H1 (cell line): ENCODE data around the gene NELL2. TPM values are rescaled to one million over a fixed set of nuclear protein-coding genes. Genes with fewer than 3 reads are reported as not detected.

Source experiments
- CTCF ChIA-PET: fragments of 300-600 bp; sonication (Branson Sonifier 250); formaldehyde crosslinking; loops from one replicate; lab custom pipeline; 2021; ENCODE audit not compliant: partially characterized antibody; lab: Charles Lee
- POLR2A ChIA-PET: fragments of 300-600 bp; sonication (Branson Sonifier 250); formaldehyde crosslinking; loops from one replicate; lab custom pipeline; 2021; ENCODE audit warnings: inconsistent platforms; ENCODE audit not compliant: partially characterized antibody; lab: Charles Lee
- DNase-seq, 2 experiments: peaks; one replicate each; pipeline versions ENCODE4 v3.0.0 to v3.0.0-alpha.2; 2010 to 2022; ENCODE audit warnings: low spot score in 2 of 2, low read depth in 1 of 2, mixed read lengths in 1 of 2
- FAIRE-seq: peaks from 2 replicates; lab custom pipeline; 2011; peaks lifted over from hg19 to GRCh38; lab: Jason Lieb, UNC
- H2AFZ ChIP-seq: 2 replicates; pipeline ENCODE4 v1.8.1; 2012; ENCODE audit warnings: low read length, inconsistent platforms
- H2AK5ac ChIP-seq: 2 replicates; pipeline ENCODE4 v1.6.1; 2013; ENCODE audit warnings: low read depth, low read length
- H2BK120ac ChIP-seq: replicated peaks from 2 replicates; pipeline ENCODE3; 2013; ENCODE audit warnings: low read depth, low read length, inconsistent platforms
- H2BK12ac ChIP-seq: 2 replicates; pipeline ENCODE4 v1.6.1; 2013; ENCODE audit warnings: low read depth, low read length
- H2BK15ac ChIP-seq: 2 replicates; pipeline ENCODE4 v1.6.1; 2013; ENCODE audit warnings: low read length
- H2BK20ac ChIP-seq: 2 replicates; pipeline ENCODE4 v1.6.1; 2013; ENCODE audit warnings: low read length
- H2BK5ac ChIP-seq: 2 replicates; pipeline ENCODE4 v1.6.1; 2013; ENCODE audit warnings: low read depth, low read length
- H3K14ac ChIP-seq: 2 replicates; pipeline ENCODE4 v1.6.1; 2013; ENCODE audit warnings: inconsistent platforms; ENCODE audit not compliant: insufficient read length
- H3K18ac ChIP-seq: 2 replicates; pipeline ENCODE4 v1.6.1; 2013; ENCODE audit warnings: low read length; ENCODE audit errors: extremely low read depth
- H3K23ac ChIP-seq: 2 replicates; pipeline ENCODE4 v1.6.1; 2013; ENCODE audit warnings: inconsistent platforms; ENCODE audit not compliant: insufficient read length
- H3K23me2 ChIP-seq: 2 replicates; pipeline ENCODE4 v1.6.1; 2013; ENCODE audit warnings: low read depth, low read length
- H3K27ac ChIP-seq: 2 replicates; pipeline ENCODE4 v1.6.1; 2011; ENCODE audit warnings: low read depth, low read length, inconsistent platforms
- H3K27me3 ChIP-seq, 4 experiments: replicated peaks in 1 of 4; 1 replicate in 1 of 4; 2 replicates in 3 of 4; pipeline versions ENCODE4 v1.6.1 to v1.8.1; 2011 to 2013; ENCODE audit warnings: low read length in 3 of 4, mild to moderate bottlenecking in 3 of 4, inconsistent platforms in 2 of 4, mixed read lengths in 2 of 4, moderate library complexity in 1 of 4; ENCODE audit not compliant: control insufficient read depth in 3 of 4, insufficient read depth in 3 of 4; ENCODE audit errors: extremely low read depth in 1 of 4
- H3K36me3 ChIP-seq, 4 experiments: 2 replicates each; pipeline versions ENCODE4 v1.6.1 to v1.8.1; 2011 to 2013; ENCODE audit warnings: mild to moderate bottlenecking in 4 of 4, low read length in 3 of 4, moderate library complexity in 2 of 4, control low read depth in 1 of 4, inconsistent platforms in 1 of 4; ENCODE audit not compliant: insufficient read depth in 4 of 4, control insufficient read depth in 2 of 4
- H3K4ac ChIP-seq: replicated peaks from 2 replicates; pipeline ENCODE3; 2013; ENCODE audit warnings: low read length, low read depth, mixed read lengths, inconsistent platforms; ENCODE audit not compliant: insufficient read length
- H3K4me1 ChIP-seq, 4 experiments: replicated peaks in 1 of 4; 1 replicate in 1 of 4; 2 replicates in 3 of 4; pipeline versions ENCODE4 v1.6.1 to v1.8.1; 2011 to 2013; ENCODE audit warnings: low read length in 3 of 4, inconsistent platforms in 2 of 4, mixed read lengths in 1 of 4; ENCODE audit not compliant: insufficient read depth in 4 of 4, control insufficient read depth in 3 of 4
- H3K4me2 ChIP-seq, 2 experiments: 2 replicates each; pipeline versions ENCODE4 v1.6.1 to v1.8.1; 2011 to 2013; ENCODE audit warnings: low read depth in 2 of 2, low read length in 2 of 2, control low read depth in 1 of 2, inconsistent platforms in 1 of 2, mild to moderate bottlenecking in 1 of 2; ENCODE audit not compliant: insufficient read depth in 1 of 2
- H3K4me3 ChIP-seq, 4 experiments: fragments of 200-600, 300-600 bp in 1 of 4; sonication (generic), shearing (Covaris generic), sonication (Bioruptor Twin) in 1 of 4; 2 replicates each; pipeline versions ENCODE4 v1.5.1 to v1.8.1; 2011 to 2016; ENCODE audit warnings: low read length in 4 of 4, low read depth in 3 of 4, control low read depth in 2 of 4, inconsistent platforms in 2 of 4, mild to moderate bottlenecking in 2 of 4, mixed read lengths in 1 of 4, moderate library complexity in 1 of 4; ENCODE audit not compliant: insufficient read depth in 2 of 4; ENCODE audit errors: extremely low read depth in 1 of 4
- H3K56ac ChIP-seq: replicated peaks from 2 replicates; pipeline ENCODE3; 2013; ENCODE audit warnings: low read depth, mild to moderate bottlenecking, mixed read lengths, low read length, inconsistent platforms; ENCODE audit not compliant: insufficient read length
- H3K79me1 ChIP-seq: 2 replicates; pipeline ENCODE4 v1.6.1; 2013; ENCODE audit warnings: low read depth, low read length, control low read depth
- H3K79me2 ChIP-seq, 2 experiments: 2 replicates each; pipeline versions ENCODE4 v1.6.1 to v1.8.1; 2012 to 2013; ENCODE audit warnings: low read length in 2 of 2, mild to moderate bottlenecking in 2 of 2, inconsistent platforms in 1 of 2; ENCODE audit not compliant: insufficient read depth in 2 of 2, control insufficient read depth in 1 of 2
- H3K9ac ChIP-seq, 4 experiments: replicated peaks in 1 of 4; 1 replicate in 1 of 4; 2 replicates in 3 of 4; pipeline versions ENCODE4 v1.6.1 to v1.8.1; 2011 to 2013; ENCODE audit warnings: low read depth in 3 of 4, low read length in 3 of 4, control low read depth in 2 of 4, mild to moderate bottlenecking in 2 of 4, moderate library complexity in 2 of 4, inconsistent platforms in 1 of 4; ENCODE audit errors: extremely low read depth in 1 of 4
- H3K9me3 ChIP-seq, 2 experiments: 2 replicates each; pipeline versions ENCODE4 v1.6.1 to v1.8.1; 2012 to 2013; ENCODE audit warnings: mild to moderate bottlenecking in 2 of 2, moderate library complexity in 2 of 2, control low read depth in 1 of 2, inconsistent platforms in 1 of 2, low read depth in 1 of 2, low read length in 1 of 2, mixed read lengths in 1 of 2; ENCODE audit not compliant: insufficient read depth in 2 of 2
- H4K20me1 ChIP-seq, 2 experiments: replicated peaks in 1 of 2; 2 replicates each; pipeline versions ENCODE3 to v1.8.1; 2011 to 2013; ENCODE audit warnings: inconsistent platforms in 2 of 2, low read length in 2 of 2, mild to moderate bottlenecking in 1 of 2; ENCODE audit not compliant: insufficient read depth in 2 of 2, control insufficient read depth in 1 of 2
- H4K5ac ChIP-seq: 2 replicates; pipeline ENCODE4 v1.6.1; 2013; ENCODE audit warnings: low read length, low read depth, mixed read lengths, inconsistent platforms; ENCODE audit not compliant: insufficient read length
- H4K8ac ChIP-seq: 2 replicates; pipeline ENCODE4 v1.8.0; 2013; ENCODE audit warnings: mild to moderate bottlenecking, moderate library complexity, low read length, inconsistent platforms; ENCODE audit not compliant: insufficient read depth; ENCODE audit errors: extremely low read depth
- H4K91ac ChIP-seq: replicated peaks from 2 replicates; pipeline ENCODE3; 2013; ENCODE audit warnings: low read length, mixed read lengths, inconsistent platforms; ENCODE audit not compliant: insufficient read length
- CEBPB ChIP-seq: IDR thresholded peaks from 2 replicates; pipeline ENCODE4 v1.6.1; 2012; ENCODE audit warnings: low read depth, low read length
- EZH2 ChIP-seq: fragments of 200-600 bp; sonication (generic); IDR thresholded peaks from 2 replicates; pipeline ENCODE4 v1.7.1; 2012; ENCODE audit warnings: low read depth, mild to moderate bottlenecking, moderate library complexity, low read length, inconsistent platforms; ENCODE audit not compliant: severe bottlenecking
- FOSL1 ChIP-seq: IDR thresholded peaks from 2 replicates; pipeline ENCODE4 v1.6.1; 2011; ENCODE audit warnings: mild to moderate bottlenecking, low read depth, low read length, moderate library complexity; ENCODE audit not compliant: insufficient read depth
- POU5F1 ChIP-seq: IDR thresholded peaks from 2 replicates; pipeline ENCODE4 v1.6.1; 2011; ENCODE audit warnings: low read depth, mild to moderate bottlenecking, low read length, moderate library complexity
- WGBS, 2 experiments: shearing (Covaris generic) in 1 of 2; methylation state at CpG; one replicate each; pipeline versions ENCODE4 v1.1.6 to v1.1.7; 2013 to 2015; ENCODE audit warnings: low lambda C conversion rate in 2 of 2, mixed read lengths in 2 of 2, inconsistent platforms in 1 of 2, low coverage in 1 of 2, missing lambda C conversion rate in 1 of 2; ENCODE audit not compliant: insufficient replicate concordance in 2 of 2, insufficient coverage in 1 of 2, insufficient read length in 1 of 2; ENCODE audit errors: extremely low coverage in 1 of 2, missing lambda C conversion rate in 1 of 2; 5-methylcytosine and 5-hydroxymethylcytosine counted together
- polyA plus RNA-seq, 7 experiments: library from polyadenylated mRNA; depleted of rRNA in 3 of 7; stranded (reverse) in 5 of 7; unstranded in 2 of 7; fragments of >200 nt in 5 of 7; fragments of 200-250 nt in 2 of 7; gene quantifications; 1 replicate in 5 of 7; 2 replicates in 1 of 7; 4 replicates in 1 of 7; pipeline versions ENCODE4 v1.2.1 to v1.2.3, GENCODE V29; 2011 to 2013; ENCODE audit warnings: missing spikeins in 2 of 7, mixed read lengths in 2 of 7
- total RNA-seq: library from RNA; stranded (reverse); fragmentation: NEBNext Ultra II Directional; extraction: Animal tissue kit (Norgen Biotek cat#: 25700); gene quantifications from 2 replicates; pipeline ENCODE4 v1.2.1, GENCODE V29; 2021
- TF ChIP-seq, protein P1 (sequence below), 3 experiments: IDR thresholded peaks; 1 replicate in 2 of 3; 2 replicates in 1 of 3; pipeline versions ENCODE4 v1.5.1 to v1.6.1; 2011; ENCODE audit warnings: low read length in 3 of 3, mild to moderate bottlenecking in 3 of 3, inconsistent platforms in 2 of 3, low read depth in 1 of 3, moderate library complexity in 1 of 3; ENCODE audit not compliant: insufficient read depth in 1 of 3; ENCODE audit errors: control extremely low read depth in 1 of 3

NELL2 gene
- total and polyA plus RNA-seq, 2 of the 8 experiments (the other 6 are each of a cell fraction or from before 2014, with no cell fraction given), result 54.2 to 56.8 TPM

DNA sequence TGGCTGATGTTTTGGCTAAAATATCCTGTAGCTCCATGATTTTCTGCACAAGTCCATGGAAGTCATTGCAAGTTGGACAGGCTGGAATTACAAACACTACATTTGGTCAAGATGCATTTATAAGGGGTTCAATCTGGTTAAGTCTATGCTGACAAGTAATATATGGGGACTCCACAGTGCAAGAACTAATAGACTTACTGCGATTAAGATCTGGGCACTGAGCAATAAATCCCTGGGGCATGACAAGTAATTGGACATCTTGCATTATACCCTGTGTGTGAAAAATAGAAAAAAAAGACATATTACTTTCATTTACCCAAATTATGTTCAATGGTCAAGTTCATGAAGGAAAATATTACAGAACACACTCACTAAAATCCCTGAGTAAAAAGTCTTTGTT is 99.1 kb downstream of the NELL2 start:
- H2BK12ac ChIP-seq, result no peak overlapping the region
- H4K8ac ChIP-seq, result no peak overlapping the region
- H3K4me2 ChIP-seq, result no peak overlapping the region
- H3K4me1 ChIP-seq, result peaks cover 0 to 2% (median 0%) of the 10 kb centered on the region in 4 experiments; a peak in 1 of 7 replicates
- no peak overlapping the region for H4K5ac ChIP-seq
- no peak overlapping the region for H3K4ac ChIP-seq
- peaks cover 0 to 9% of the 10 kb centered on the region in 2 experiments; a peak in 1 of 4 replicates for H3K79me2 ChIP-seq
- H2AFZ ChIP-seq, result no peak overlapping the region
- no peak overlapping the region for H3K18ac ChIP-seq
- ChIA-PET CTCF (interaction anchor here (0.6 to 3.4 kb wide), 6 partner anchors 11 to 166 kb away, joined by 3 to 27 read pairs (median 4); partner anchors contain the start of gene NELL2), POLR2A (no interaction called here)
- DNase-seq, result no peak
- no peak for FAIRE-seq
- H2BK20ac ChIP-seq, result no peak overlapping the region
- H3K27me3 ChIP-seq, result no peaks in the 10 kb centered on the region
- no peak overlapping the region for H2BK15ac ChIP-seq
- H3K56ac ChIP-seq, result no peak overlapping the region
- H3K9ac ChIP-seq, result no peak overlapping the region
- H4K91ac ChIP-seq, result no peak overlapping the region
- H3K36me3 ChIP-seq, result peaks cover 0 to 5% (median 0%) of the 10 kb centered on the region in 4 experiments; a peak in 2 of 8 replicates
- H3K14ac ChIP-seq, result no peak overlapping the region
- no peak overlapping the region for H2BK5ac ChIP-seq
- H3K23ac ChIP-seq, result no peak overlapping the region
- no peak overlapping the region for H3K27ac ChIP-seq
- H3K9me3 ChIP-seq, result no peaks in the 10 kb centered on the region
- no peak overlapping the region for H2BK120ac ChIP-seq
- no peaks in the 10 kb centered on the region for H3K79me1 ChIP-seq
- no peak overlapping the region for H2AK5ac ChIP-seq
- TF ChIP-seq, protein P1, sequence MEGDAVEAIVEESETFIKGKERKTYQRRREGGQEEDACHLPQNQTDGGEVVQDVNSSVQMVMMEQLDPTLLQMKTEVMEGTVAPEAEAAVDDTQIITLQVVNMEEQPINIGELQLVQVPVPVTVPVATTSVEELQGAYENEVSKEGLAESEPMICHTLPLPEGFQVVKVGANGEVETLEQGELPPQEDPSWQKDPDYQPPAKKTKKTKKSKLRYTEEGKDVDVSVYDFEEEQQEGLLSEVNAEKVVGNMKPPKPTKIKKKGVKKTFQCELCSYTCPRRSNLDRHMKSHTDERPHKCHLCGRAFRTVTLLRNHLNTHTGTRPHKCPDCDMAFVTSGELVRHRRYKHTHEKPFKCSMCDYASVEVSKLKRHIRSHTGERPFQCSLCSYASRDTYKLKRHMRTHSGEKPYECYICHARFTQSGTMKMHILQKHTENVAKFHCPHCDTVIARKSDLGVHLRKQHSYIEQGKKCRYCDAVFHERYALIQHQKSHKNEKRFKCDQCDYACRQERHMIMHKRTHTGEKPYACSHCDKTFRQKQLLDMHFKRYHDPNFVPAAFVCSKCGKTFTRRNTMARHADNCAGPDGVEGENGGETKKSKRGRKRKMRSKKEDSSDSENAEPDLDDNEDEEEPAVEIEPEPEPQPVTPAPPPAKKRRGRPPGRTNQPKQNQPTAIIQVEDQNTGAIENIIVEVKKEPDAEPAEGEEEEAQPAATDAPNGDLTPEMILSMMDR (IDR thresholded peaks at IDR 0.05; ENCODE audit: control extremely low read depth in 1 of 3, insufficient read depth in 1 of 3, low read depth in 1 of 3, low read length in 3 of 3), result no peak
- no peak for TF ChIP-seq CEBPB
- no peak for TF ChIP-seq FOSL1
- TF ChIP-seq POU5F1, result no peak
- no peak for TF ChIP-seq EZH2
- TF ChIP-seq, all 59 proteins: peak for 0
- Histone ChIP-seq H3K4me3 (no peak overlapping the region), H3K23me2 (no peaks in the 10 kb centered on the region), H4K20me1 (no peaks in the 10 kb centered on the region)
- WGBS, 2 experiments, result 95% methylated on average over 1 of the region's 1 CpG; no CpG with 5 or more reads in 1 of the 2 experiments
